Smooth muscle cell (in vitro differentiated cells): Measurements from ENCODE around the gene MTA2. TPM values are rescaled to one million over a fixed set of nuclear protein-coding genes. Genes with fewer than 3 reads are reported as not detected.

Source experiments
- DNase-seq: peaks from one replicate; lab custom pipeline; 2025; ENCODE audit not compliant: unreplicated experiment; lab: John Stamatoyannopoulos, UW
- H2AFZ ChIP-seq: fragments of 200-600 bp; sonication (generic); 2 replicates; pipeline ENCODE4 v1.6.0; 2016; ENCODE audit warnings: antibody characterized with exemption, low read depth, mild to moderate bottlenecking
- H3F3A ChIP-seq: fragments of 200-600 bp; sonication (generic); 2 replicates; pipeline ENCODE4 v1.6.0; 2017; ENCODE audit warnings: antibody characterized with exemption, low read depth
- H3K27ac ChIP-seq: fragments of 200-600 bp; sonication (generic); 2 replicates; pipeline ENCODE4 v1.5.1; 2016; ENCODE audit warnings: low read depth, mild to moderate bottlenecking
- H3K27me3 ChIP-seq: fragments of 200-600 bp; sonication (generic); 2 replicates; pipeline ENCODE4 v1.6.1; 2016; ENCODE audit warnings: low read depth, mild to moderate bottlenecking
- H3K36me3 ChIP-seq: fragments of 200-600 bp; sonication (generic); 2 replicates; pipeline ENCODE4 v1.5.1; 2016; ENCODE audit warnings: low read depth
- H3K4me1 ChIP-seq: fragments of 200-600 bp; sonication (generic); 2 replicates; pipeline ENCODE4 v1.5.1; 2016; ENCODE audit warnings: low read depth
- H3K4me2 ChIP-seq: fragments of 200-600 bp; sonication (generic); 2 replicates; pipeline ENCODE4 v1.6.0; 2016; ENCODE audit warnings: mild to moderate bottlenecking
- H3K4me3 ChIP-seq: fragments of 200-600 bp; sonication (generic); 2 replicates; pipeline ENCODE4 v1.5.1; 2016; ENCODE audit warnings: mild to moderate bottlenecking
- H3K79me2 ChIP-seq: fragments of 200-600 bp; sonication (generic); 2 replicates; pipeline ENCODE4 v1.6.0; 2016; ENCODE audit warnings: low read depth, mild to moderate bottlenecking
- H3K9ac ChIP-seq: fragments of 200-600 bp; sonication (generic); 2 replicates; pipeline ENCODE4 v1.6.0; 2016; ENCODE audit warnings: low read depth
- H3K9me3 ChIP-seq: fragments of 200-600 bp; sonication (generic); replicated peaks from 2 replicates; pipeline ENCODE4 v1.5.1; 2016; ENCODE audit warnings: low read depth
- H4K20me1 ChIP-seq: fragments of 200-600 bp; sonication (generic); 2 replicates; pipeline ENCODE4 v1.6.0; 2016; ENCODE audit warnings: low read depth
- WGBS: methylation state at CpG from one replicate; pipeline ENCODE4 v1.1.7; 2016; ENCODE audit warnings: low lambda C conversion rate; 5-methylcytosine and 5-hydroxymethylcytosine counted together
- polyA plus RNA-seq: library from polyadenylated mRNA; unstranded; fragments of >200 nt; fragmentation: Nextera tagmentation; extraction: Ambion mirVana; gene quantifications from 2 replicates; pipeline ENCODE4 v1.2.1, GENCODE V29; 2016
- total RNA-seq: library from RNA; depleted of rRNA; stranded (reverse); fragments of >200 nt; gene quantifications from 2 replicates; pipeline ENCODE4 v1.2.3, GENCODE V29; 2014
- TF ChIP-seq, protein P1 (sequence below): fragments of 200-600 bp; sonication (generic); IDR thresholded peaks from 2 replicates; pipeline ENCODE4 v1.5.1; 2017; ENCODE audit warnings: borderline replicate concordance, mild to moderate bottlenecking, antibody characterized with exemption; ENCODE audit not compliant: insufficient read depth, poor library complexity, severe bottlenecking

Gene MTA2
- total and polyA plus RNA-seq, 2 experiments from 2014 or later = 22.7 to 65.9 TPM

DNA sequence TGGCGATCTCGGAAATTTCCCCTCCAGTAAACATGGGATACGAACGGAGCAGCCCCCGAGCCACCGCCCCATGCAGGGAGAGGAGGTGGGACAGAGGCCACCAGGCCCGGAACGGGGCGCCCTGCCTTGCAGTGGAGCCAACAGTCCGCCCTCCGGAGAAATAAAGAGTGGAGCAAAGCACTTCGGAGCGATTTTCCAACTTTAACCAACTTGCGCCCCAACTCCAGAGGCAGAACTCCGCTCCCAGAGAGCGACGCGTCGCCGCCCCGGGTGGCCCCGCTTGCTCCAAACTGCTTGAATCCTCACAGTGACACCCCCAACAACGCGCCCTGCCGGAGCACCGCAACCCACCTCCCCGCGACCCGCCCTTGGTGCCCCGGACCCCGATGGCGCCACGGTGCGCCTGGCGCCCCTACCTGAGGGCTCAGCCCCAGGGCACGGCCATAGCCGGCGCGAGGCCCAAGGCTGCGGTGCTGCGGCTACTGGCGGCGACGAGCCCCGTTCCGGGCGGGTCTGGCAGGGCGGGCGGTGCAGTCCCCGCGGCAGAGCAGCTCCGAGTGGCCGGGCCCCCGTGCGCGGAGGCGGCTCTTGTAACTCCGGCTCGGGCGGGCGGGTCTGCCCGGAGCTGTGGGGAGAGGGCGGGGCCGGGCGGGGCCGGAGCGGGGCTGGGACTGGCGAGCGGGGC lies 55.3 kb downstream of the MTA2 start, which contains the start of gene AHNAK:
Gene AHNAK (minus strand): TSS at position 563 of the 685 bp plus-strand sequence. CDS start 10,708 bp downstream, outside the sequence.
- peaks cover 41% of the 10 kb centered on the region for H4K20me1 ChIP-seq
- peak within 1 kb of the TSS; percentile 42 for H2AFZ ChIP-seq
- H3K4me1 ChIP-seq = peaks cover 33% of the 10 kb centered on the region
- H3K36me3 ChIP-seq = no peaks in the 10 kb centered on the region
- H3K4me3 ChIP-seq = peak within 1 kb of the TSS; percentile 76
- H3K27ac ChIP-seq = peak within 1 kb of the TSS; percentile 75
- H3K9ac ChIP-seq = peak within 1 kb of the TSS; percentile 70
- DNase-seq = peak; percentile 75
- no peaks in the 10 kb centered on the region for H3K9me3 ChIP-seq
- peaks cover 47% of the 10 kb centered on the region for H3K79me2 ChIP-seq
- TF ChIP-seq, protein P1, sequence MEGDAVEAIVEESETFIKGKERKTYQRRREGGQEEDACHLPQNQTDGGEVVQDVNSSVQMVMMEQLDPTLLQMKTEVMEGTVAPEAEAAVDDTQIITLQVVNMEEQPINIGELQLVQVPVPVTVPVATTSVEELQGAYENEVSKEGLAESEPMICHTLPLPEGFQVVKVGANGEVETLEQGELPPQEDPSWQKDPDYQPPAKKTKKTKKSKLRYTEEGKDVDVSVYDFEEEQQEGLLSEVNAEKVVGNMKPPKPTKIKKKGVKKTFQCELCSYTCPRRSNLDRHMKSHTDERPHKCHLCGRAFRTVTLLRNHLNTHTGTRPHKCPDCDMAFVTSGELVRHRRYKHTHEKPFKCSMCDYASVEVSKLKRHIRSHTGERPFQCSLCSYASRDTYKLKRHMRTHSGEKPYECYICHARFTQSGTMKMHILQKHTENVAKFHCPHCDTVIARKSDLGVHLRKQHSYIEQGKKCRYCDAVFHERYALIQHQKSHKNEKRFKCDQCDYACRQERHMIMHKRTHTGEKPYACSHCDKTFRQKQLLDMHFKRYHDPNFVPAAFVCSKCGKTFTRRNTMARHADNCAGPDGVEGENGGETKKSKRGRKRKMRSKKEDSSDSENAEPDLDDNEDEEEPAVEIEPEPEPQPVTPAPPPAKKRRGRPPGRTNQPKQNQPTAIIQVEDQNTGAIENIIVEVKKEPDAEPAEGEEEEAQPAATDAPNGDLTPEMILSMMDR = no peak
- H3F3A ChIP-seq = peaks cover 3% of the 10 kb centered on the region
- H3K4me2 ChIP-seq = peak within 1 kb of the TSS; percentile 93
- no peaks in the 10 kb centered on the region for H3K27me3 ChIP-seq
- WGBS = 1% methylated on average over 59 of the region's 69 CpGs

DNA sequence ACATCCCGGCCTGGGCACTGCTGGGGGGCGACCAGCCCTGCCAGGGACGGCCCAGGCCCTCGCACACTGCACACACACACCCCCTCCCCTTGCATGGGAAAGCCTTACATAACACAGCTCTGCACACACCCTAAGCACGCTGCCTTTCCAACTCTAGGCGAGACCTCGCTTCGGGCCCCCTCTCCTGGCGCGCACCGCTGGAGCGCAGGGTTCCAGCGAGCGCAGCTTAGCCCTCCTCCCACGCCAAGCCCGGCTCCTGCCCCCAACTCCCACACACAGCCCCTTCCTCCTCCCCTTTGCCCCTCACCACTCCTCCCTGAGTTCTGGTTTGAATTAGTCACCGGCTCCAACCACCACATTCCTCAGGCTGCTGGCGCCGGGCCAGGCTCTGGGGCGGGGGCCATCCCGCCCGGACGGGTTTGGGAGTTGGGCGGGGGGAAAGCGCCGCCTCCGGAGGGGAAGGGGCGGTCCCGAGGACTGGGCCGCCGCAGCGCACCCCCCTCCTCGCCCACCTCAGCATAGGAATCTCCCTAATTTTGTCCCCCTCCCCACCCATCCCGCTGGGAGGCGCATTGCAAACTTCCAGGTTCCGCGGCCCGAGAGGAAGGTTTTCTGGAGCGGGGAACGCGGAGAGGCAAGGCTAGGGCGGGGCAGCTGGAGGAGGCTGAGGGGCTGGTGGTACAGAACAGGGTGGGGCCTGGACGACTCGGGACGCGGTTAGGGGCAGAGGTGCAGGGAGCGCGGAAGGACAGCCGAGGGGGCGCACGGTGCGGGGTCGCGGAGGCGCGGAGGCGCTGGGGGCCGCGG lies 56.0 kb downstream of the MTA2 start:
- DNase-seq = peak; percentile 82
- Histone ChIP-seq H3K9ac (peak overlapping the region; percentile 70), H3K4me3 (peak overlapping the region; percentile 76), H3F3A (peaks cover 3% of the 10 kb centered on the region), H3K27me3 (no peaks in the 10 kb centered on the region), H3K27ac (peak overlapping the region; percentile 75), H3K4me2 (peak overlapping the region; percentile 93), H3K36me3 (no peaks in the 10 kb centered on the region), H3K79me2 (peaks cover 54% of the 10 kb centered on the region), H4K20me1 (peaks cover 49% of the 10 kb centered on the region), H3K9me3 (no peaks in the 10 kb centered on the region), H3K4me1 (peaks cover 32% of the 10 kb centered on the region), H2AFZ (no peak overlapping the region)
- under 1% methylated on average over 22 of the region's 59 CpGs for WGBS
- TF ChIP-seq, protein P1 = peak; percentile 13

DNA sequence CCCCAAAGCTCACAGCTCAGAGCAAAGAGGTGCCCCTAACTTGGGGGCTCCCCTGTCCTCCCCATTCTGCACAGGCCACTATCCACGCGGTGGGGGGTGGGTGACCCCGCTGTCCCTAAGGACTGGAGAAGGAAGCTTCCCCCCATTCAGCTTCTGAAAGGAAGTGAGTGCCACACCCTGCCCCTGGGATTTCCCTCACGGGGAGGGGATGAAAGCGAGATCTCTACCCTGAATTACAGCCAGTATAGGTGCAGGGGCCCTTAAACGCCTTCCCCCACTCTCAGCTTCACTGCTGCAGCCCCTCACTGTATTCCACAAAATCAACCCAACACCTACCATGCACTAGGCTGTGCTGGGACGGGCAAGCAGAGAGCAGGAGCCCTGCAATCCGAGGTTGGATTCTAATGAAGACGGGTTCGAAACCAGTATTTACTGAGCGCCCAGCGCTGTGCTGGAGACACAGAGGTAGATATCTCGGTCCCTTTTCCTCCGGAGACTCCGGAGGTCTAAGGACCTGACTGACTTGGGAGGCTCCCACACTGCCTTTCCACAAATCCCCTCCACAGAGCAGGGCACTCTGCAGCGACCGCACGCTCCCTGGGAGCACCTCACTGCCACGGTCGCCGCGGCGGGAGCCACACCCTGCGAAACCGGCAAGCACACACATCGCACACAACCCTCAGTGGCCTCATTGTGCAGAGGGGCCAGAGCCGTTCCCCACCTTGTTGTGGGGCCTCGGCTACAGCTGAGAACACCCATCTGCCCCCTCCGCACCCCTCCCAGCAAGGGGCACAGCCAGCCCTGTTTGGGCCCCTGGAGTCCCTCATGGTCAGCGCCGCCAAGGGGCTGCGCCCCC lies 56.9 kb downstream of the MTA2 start:
- TF ChIP-seq, protein P1 = no peak
- Histone ChIP-seq H3K4me2 (peak overlapping the region; percentile 93), H3K36me3 (no peaks in the 10 kb centered on the region), H3K27me3 (no peaks in the 10 kb centered on the region), H3K79me2 (peaks cover 63% of the 10 kb centered on the region), H3K9me3 (no peaks in the 10 kb centered on the region), H3F3A (peaks cover 3% of the 10 kb centered on the region), H2AFZ (no peak overlapping the region), H4K20me1 (peaks cover 57% of the 10 kb centered on the region), H3K4me3 (peak overlapping the region; percentile 76), H3K27ac (peak overlapping the region; percentile 75), H3K9ac (peak overlapping the region; percentile 70), H3K4me1 (peaks cover 32% of the 10 kb centered on the region)
- no peak for DNase-seq
- WGBS = 2% methylated on average over 32 of the region's 32 CpGs
